ENCODE results near the gene HOXD12. TPM values are rescaled to one million over a fixed set of nuclear protein-coding genes. Genes with fewer than 3 reads are reported as not detected.

Gene HOXD12
- total RNA-seq, 1 experiment from 2014 or later = 0.27 TPM

GRCh38 chr2:176102309-176102866 lies 2.8 kb downstream of the HOXD12 start:
- Histone ChIP-seq H3K9me3 (ENCODE audit: control insufficient read depth in 1 of 2, insufficient read depth in 1 of 2, low read depth in 1 of 2, low read length in 2 of 2) (no peaks in the 10 kb centered on the region), H3K4me1 (ENCODE audit: control insufficient read depth in 1 of 2, insufficient read depth in 2 of 2, low read length in 2 of 2) (peaks cover 0 to 20% of the 10 kb centered on the region in 2 experiments; a peak in 2 of 4 replicates), H3K79me2 (ENCODE audit: insufficient read depth, low read length) (no peaks in the 10 kb centered on the region), H3K36me3 (ENCODE audit: control insufficient read depth in 1 of 2, insufficient read depth in 2 of 2, low read length in 2 of 2) (no peaks in the 10 kb centered on the region), H2AFZ (ENCODE audit: low read depth, low read length, poor library complexity, severe bottlenecking) (no peak overlapping the region), H3K4me3 (replicated peaks in 1 of 2; ENCODE audit: low read depth in 1 of 2, low read length in 2 of 2) (no peak overlapping the region), H3K27me3 (ENCODE audit: insufficient read depth, low read length) (no peaks in the 10 kb centered on the region), H3K9me2 (ENCODE audit: insufficient read depth) (no peaks in the 10 kb centered on the region), H3K4me2 (ENCODE audit: low read length) (no peak overlapping the region), H4K20me1 (ENCODE audit: insufficient read depth) (no peaks in the 10 kb centered on the region), H3K9ac (ENCODE audit: low read length) (no peak overlapping the region), H3K27ac (ENCODE audit: low read depth, low read length) (no peak overlapping the region)
- no TSS peak for BruUV-seq (replicated peaks)
- ChIA-PET CTCF (interaction anchor here (1.5 kb wide), 1 partner anchor 9 kb away, joined by 7 read pairs; no protein-coding TSS in a partner anchor), RAD21 (ENCODE audit: low non-redundant PET in 1 of 2, low total read pairs in 2 of 2, uncharacterized antibody in 2 of 2, unreplicated experiment in 2 of 2) (no interaction called here), POLR2A (no interaction called here)
- no peak for TF ChIP-seq TCF7L2 (IDR thresholded peaks at IDR 0.05; ENCODE audit: borderline replicate concordance, extremely low read depth, insufficient read depth, insufficient read length)
- no peak for TF ChIP-seq JUND (IDR thresholded peaks at IDR 0.05)
- no peak for TF ChIP-seq SIN3A (IDR thresholded peaks at IDR 0.05; ENCODE audit: low read depth)
- TF ChIP-seq ATF3 (IDR thresholded peaks at IDR 0.05) = no peak
- no peak for TF ChIP-seq EZH2phosphoT487 (IDR thresholded peaks at IDR 0.05; ENCODE audit: borderline replicate concordance)
- no peak for TF ChIP-seq SRF (IDR thresholded peaks at IDR 0.05; ENCODE audit: low read depth)
- TF ChIP-seq POLR2A (IDR thresholded peaks at IDR 0.05; ENCODE audit: borderline replicate concordance, extremely low read depth, insufficient read depth, insufficient read length) = no peak
- no peak for TF ChIP-seq ZNF274 (IDR thresholded peaks at IDR 0.05; ENCODE audit: low read depth, low read length)
- ATAC-seq = no peak
- intact Hi-C loops (cut with micrococcal nuclease) = no loop called here
- DNase-seq (ENCODE audit: low read depth, low spot score) = no peak

- Histone ChIP-seq H3K36me3 (ENCODE audit: control insufficient read depth in 1 of 2, insufficient read depth in 2 of 2, low read length in 2 of 2) (no peaks in the 10 kb centered on the region), H3K9me3 (ENCODE audit: control insufficient read depth in 1 of 2, insufficient read depth in 1 of 2, low read depth in 1 of 2, low read length in 2 of 2) (no peaks in the 10 kb centered on the region), H3K27ac (ENCODE audit: low read depth, low read length) (no peak overlapping the region), H3K9ac (ENCODE audit: low read length) (no peak overlapping the region), H3K4me2 (ENCODE audit: low read length) (no peak overlapping the region), H3K79me2 (ENCODE audit: insufficient read depth, low read length) (no peaks in the 10 kb centered on the region), H2AFZ (ENCODE audit: low read depth, low read length, poor library complexity, severe bottlenecking) (no peak overlapping the region), H3K27me3 (ENCODE audit: insufficient read depth, low read length) (no peaks in the 10 kb centered on the region), H4K20me1 (ENCODE audit: insufficient read depth) (no peaks in the 10 kb centered on the region), H3K9me2 (ENCODE audit: insufficient read depth) (no peaks in the 10 kb centered on the region), H3K4me1 (ENCODE audit: control insufficient read depth in 1 of 2, insufficient read depth in 2 of 2, low read length in 2 of 2) (peaks cover 0 to 12% of the 10 kb centered on the region in 2 experiments; a peak in 1 of 4 replicates), H3K4me3 (replicated peaks in 1 of 2; ENCODE audit: low read depth in 1 of 2, low read length in 2 of 2) (no peak overlapping the region)
- intact Hi-C loops (cut with micrococcal nuclease) = no loop called here
- BruUV-seq (replicated peaks) = no TSS peak
- ChIA-PET RAD21 (ENCODE audit: low non-redundant PET in 1 of 2, low total read pairs in 2 of 2, uncharacterized antibody in 2 of 2, unreplicated experiment in 2 of 2) (no interaction called here), CTCF (no interaction called here), POLR2A (no interaction called here)
- DNase-seq (ENCODE audit: low read depth, low spot score) (no peak), ATAC-seq (no peak)
- TF ChIP-seq ZBTB33 (IDR thresholded peaks at IDR 0.05; ENCODE audit: extremely low read depth, insufficient replicate concordance, low read length) = no peak
- TF ChIP-seq ZNF274 (IDR thresholded peaks at IDR 0.05; ENCODE audit: low read depth, low read length) = no peak
- TF ChIP-seq EGR1 (IDR thresholded peaks at IDR 0.05; ENCODE audit: low read depth) = no peak
- no peak for TF ChIP-seq RAD21 (IDR thresholded peaks at IDR 0.05; ENCODE audit: low read depth)
- TF ChIP-seq JUND (IDR thresholded peaks at IDR 0.05) = no peak
- no peak for TF ChIP-seq EZH2 (IDR thresholded peaks at IDR 0.05)
- TF ChIP-seq ELF1 (IDR thresholded peaks at IDR 0.05; ENCODE audit: borderline replicate concordance, low read depth) = no peak
- TF ChIP-seq CBX3 (IDR thresholded peaks at IDR 0.05; ENCODE audit: low read depth) = no peak
- no peak for TF ChIP-seq POLR2A (IDR thresholded peaks at IDR 0.05; ENCODE audit: borderline replicate concordance, extremely low read depth, insufficient read depth, insufficient read length)
- TF ChIP-seq MAX (IDR thresholded peaks at IDR 0.05) = no peak
- no peak for TF ChIP-seq YY1 (IDR thresholded peaks at IDR 0.05; ENCODE audit: extremely low read depth, insufficient replicate concordance, low read depth, low read length)
- TF ChIP-seq ATF3 (IDR thresholded peaks at IDR 0.05) = no peak
These were observed 3.6 kb downstream of the HOXD12 start for GRCh38 chr2:176103194-176103593.

Data from HCT116 (cell line).